ENCODE measurements around the gene CNTROB.

Gene CNTROB

GRCh38 chr17:7961421-7961820 is 29.4 kb downstream of the CNTROB start:
- H3K4me3 ChIP-seq (ENCODE audit: low read length): no peak overlapping the region
- no peaks in the 10 kb centered on the region for H3K4me1 ChIP-seq (ENCODE audit: control insufficient read depth, insufficient read depth, low read length)
- WGBS (ENCODE audit: insufficient coverage, insufficient read length): no CpG with 5 or more reads among the region's 2 CpGs
- no peaks in the 10 kb centered on the region for H3K9me3 ChIP-seq (ENCODE audit: control insufficient read depth, insufficient read depth, low read length)
- no peak for DNase-seq (ENCODE audit: low read depth, low spot score)
- no peaks in the 10 kb centered on the region for H3K36me3 ChIP-seq (ENCODE audit: control insufficient read depth, insufficient read depth, low read length)
- H3K27ac ChIP-seq (ENCODE audit: low read length): no peak overlapping the region
- no peaks in the 10 kb centered on the region for H3K27me3 ChIP-seq (ENCODE audit: control insufficient read depth, insufficient read depth, low read length)

- Histone ChIP-seq H3K9me3 (ENCODE audit: control insufficient read depth, insufficient read depth, low read length) (no peaks in the 10 kb centered on the region), H3K4me1 (ENCODE audit: control insufficient read depth, insufficient read depth, low read length) (no peaks in the 10 kb centered on the region), H3K27me3 (ENCODE audit: control insufficient read depth, insufficient read depth, low read length) (0 out of 2 replicates have a peak, but pooled peaks cover 1% of the 10 kb centered on the region), H3K4me3 (ENCODE audit: low read length) (no peak overlapping the region), H3K27ac (ENCODE audit: low read length) (no peak overlapping the region), H3K36me3 (ENCODE audit: control insufficient read depth, insufficient read depth, low read length) (no peaks in the 10 kb centered on the region)
- WGBS (ENCODE audit: insufficient coverage, insufficient read length): no CpG with 5 or more reads among the region's 2 CpGs
- no peak for DNase-seq (ENCODE audit: low read depth, low spot score)
Measured at GRCh38 chr17:7967751-7968150, 35.7 kb downstream of the CNTROB start.

- DNase-seq (ENCODE audit: low read depth, low spot score): no peak
- Histone ChIP-seq H3K9me3 (ENCODE audit: control insufficient read depth, insufficient read depth, low read length) (no peaks in the 10 kb centered on the region), H3K27ac (ENCODE audit: low read length) (no peak overlapping the region), H3K27me3 (ENCODE audit: control insufficient read depth, insufficient read depth, low read length) (0 out of 2 replicates have a peak, but pooled peaks cover 1% of the 10 kb centered on the region), H3K36me3 (ENCODE audit: control insufficient read depth, insufficient read depth, low read length) (no peaks in the 10 kb centered on the region), H3K4me3 (ENCODE audit: low read length) (no peak overlapping the region), H3K4me1 (ENCODE audit: control insufficient read depth, insufficient read depth, low read length) (no peaks in the 10 kb centered on the region)
- WGBS (ENCODE audit: insufficient coverage, insufficient read length): no CpG with 5 or more reads among the region's 6 CpGs
Measured at GRCh38 chr17:7969433-7969832, 37.4 kb downstream of the CNTROB start.

- peaks cover 2% of the 10 kb centered on the region; the same call in 1 of the 2 replicates for H3K9me3 ChIP-seq (ENCODE audit: control insufficient read depth, insufficient read depth, low read length)
- no peak overlapping the region for H3K27ac ChIP-seq (ENCODE audit: low read length)
- H3K36me3 ChIP-seq (ENCODE audit: control insufficient read depth, insufficient read depth, low read length): no peaks in the 10 kb centered on the region
- no peak overlapping the region for H3K4me3 ChIP-seq (ENCODE audit: low read length)
- no CpG with 5 or more reads among the region's 4 CpGs for WGBS (ENCODE audit: insufficient coverage, insufficient read length)
- H3K27me3 ChIP-seq (ENCODE audit: control insufficient read depth, insufficient read depth, low read length): 0 out of 2 replicates have a peak, but pooled peaks cover 1% of the 10 kb centered on the region
- DNase-seq (ENCODE audit: low read depth, low spot score): no peak
- no peaks in the 10 kb centered on the region for H3K4me1 ChIP-seq (ENCODE audit: control insufficient read depth, insufficient read depth, low read length)
Measured at GRCh38 chr17:7971651-7972050, 39.6 kb downstream of the CNTROB start.

GRCh38 chr17:7972131-7972785 is 40.3 kb downstream of the CNTROB start:
- Histone ChIP-seq H3K27me3 (ENCODE audit: control insufficient read depth, insufficient read depth, low read length) (0 out of 2 replicates have a peak, but pooled peaks cover 1% of the 10 kb centered on the region), H3K27ac (ENCODE audit: low read length) (no peak overlapping the region), H3K4me1 (ENCODE audit: control insufficient read depth, insufficient read depth, low read length) (no peaks in the 10 kb centered on the region), H3K9me3 (ENCODE audit: control insufficient read depth, insufficient read depth, low read length) (peaks cover 2% of the 10 kb centered on the region; the same call in 1 of the 2 replicates), H3K4me3 (ENCODE audit: low read length) (no peak overlapping the region), H3K36me3 (ENCODE audit: control insufficient read depth, insufficient read depth, low read length) (no peaks in the 10 kb centered on the region)
- no peak for DNase-seq (ENCODE audit: low read depth, low spot score)
- WGBS (ENCODE audit: insufficient coverage, insufficient read length): no CpG with 5 or more reads among the region's 8 CpGs

- DNase-seq (ENCODE audit: low read depth, low spot score): no peak
- Histone ChIP-seq H3K27me3 (ENCODE audit: control insufficient read depth, insufficient read depth, low read length) (0 out of 2 replicates have a peak, but pooled peaks cover 1% of the 10 kb centered on the region), H3K4me3 (ENCODE audit: low read length) (no peak overlapping the region), H3K36me3 (ENCODE audit: control insufficient read depth, insufficient read depth, low read length) (no peaks in the 10 kb centered on the region), H3K4me1 (ENCODE audit: control insufficient read depth, insufficient read depth, low read length) (no peaks in the 10 kb centered on the region), H3K27ac (ENCODE audit: low read length) (no peak overlapping the region), H3K9me3 (ENCODE audit: control insufficient read depth, insufficient read depth, low read length) (peaks cover 2% of the 10 kb centered on the region; the same call in 1 of the 2 replicates)
Measured at GRCh38 chr17:7974638-7975131, 42.7 kb downstream of the CNTROB start.

GRCh38 chr17:7977039-7977438 is 45.0 kb downstream of the CNTROB start:
- no peak overlapping the region for H3K27ac ChIP-seq (ENCODE audit: low read length)
- no peak overlapping the region for H3K4me3 ChIP-seq (ENCODE audit: low read length)
- no peaks in the 10 kb centered on the region for H3K27me3 ChIP-seq (ENCODE audit: control insufficient read depth, insufficient read depth, low read length)
- no peaks in the 10 kb centered on the region for H3K36me3 ChIP-seq (ENCODE audit: control insufficient read depth, insufficient read depth, low read length)
- H3K4me1 ChIP-seq (ENCODE audit: control insufficient read depth, insufficient read depth, low read length): no peaks in the 10 kb centered on the region
- DNase-seq (ENCODE audit: low read depth, low spot score): no peak
- no CpG with 5 or more reads among the region's 4 CpGs for WGBS (ENCODE audit: insufficient coverage, insufficient read length)
- peaks cover 2% of the 10 kb centered on the region; the same call in 1 of the 2 replicates for H3K9me3 ChIP-seq (ENCODE audit: control insufficient read depth, insufficient read depth, low read length)

- Histone ChIP-seq H3K9me3 (ENCODE audit: control insufficient read depth, insufficient read depth, low read length) (peaks cover 2% of the 10 kb centered on the region; the same call in 1 of the 2 replicates), H3K36me3 (ENCODE audit: control insufficient read depth, insufficient read depth, low read length) (no peaks in the 10 kb centered on the region), H3K27me3 (ENCODE audit: control insufficient read depth, insufficient read depth, low read length) (no peaks in the 10 kb centered on the region), H3K4me1 (ENCODE audit: control insufficient read depth, insufficient read depth, low read length) (no peaks in the 10 kb centered on the region), H3K27ac (ENCODE audit: low read length) (no peak overlapping the region), H3K4me3 (ENCODE audit: low read length) (no peak overlapping the region)
- no CpG with 5 or more reads among the region's 5 CpGs for WGBS (ENCODE audit: insufficient coverage, insufficient read length)
- no peak for DNase-seq (ENCODE audit: low read depth, low spot score)
Measured at GRCh38 chr17:7977805-7978204, 45.8 kb downstream of the CNTROB start.

- Histone ChIP-seq H3K27me3 (ENCODE audit: control insufficient read depth, insufficient read depth, low read length) (no peaks in the 10 kb centered on the region), H3K9me3 (ENCODE audit: control insufficient read depth, insufficient read depth, low read length) (no peaks in the 10 kb centered on the region), H3K27ac (ENCODE audit: low read length) (no peak overlapping the region), H3K36me3 (ENCODE audit: control insufficient read depth, insufficient read depth, low read length) (no peaks in the 10 kb centered on the region), H3K4me3 (ENCODE audit: low read length) (no peak overlapping the region), H3K4me1 (ENCODE audit: control insufficient read depth, insufficient read depth, low read length) (no peaks in the 10 kb centered on the region)
- WGBS (ENCODE audit: insufficient coverage, insufficient read length): no CpG with 5 or more reads among the region's 7 CpGs
- DNase-seq (ENCODE audit: low read depth, low spot score): no peak
Measured at GRCh38 chr17:7982173-7982572, 50.2 kb downstream of the CNTROB start.

GRCh38 chr17:7982666-7983065 is 50.7 kb downstream of the CNTROB start:
- no peak overlapping the region for H3K4me3 ChIP-seq (ENCODE audit: low read length)
- DNase-seq (ENCODE audit: low read depth, low spot score): no peak
- WGBS (ENCODE audit: insufficient coverage, insufficient read length): no CpG with 5 or more reads among the region's 6 CpGs
- H3K4me1 ChIP-seq (ENCODE audit: control insufficient read depth, insufficient read depth, low read length): no peaks in the 10 kb centered on the region
- no peaks in the 10 kb centered on the region for H3K27me3 ChIP-seq (ENCODE audit: control insufficient read depth, insufficient read depth, low read length)
- H3K36me3 ChIP-seq (ENCODE audit: control insufficient read depth, insufficient read depth, low read length): no peaks in the 10 kb centered on the region
- no peak overlapping the region for H3K27ac ChIP-seq (ENCODE audit: low read length)
- H3K9me3 ChIP-seq (ENCODE audit: control insufficient read depth, insufficient read depth, low read length): no peaks in the 10 kb centered on the region

GRCh38 chr17:7984904-7985303 is 52.9 kb downstream of the CNTROB start:
- no peak overlapping the region for H3K4me3 ChIP-seq (ENCODE audit: low read length)
- H3K4me1 ChIP-seq (ENCODE audit: control insufficient read depth, insufficient read depth, low read length): no peaks in the 10 kb centered on the region
- no peaks in the 10 kb centered on the region for H3K27me3 ChIP-seq (ENCODE audit: control insufficient read depth, insufficient read depth, low read length)
- no peaks in the 10 kb centered on the region for H3K36me3 ChIP-seq (ENCODE audit: control insufficient read depth, insufficient read depth, low read length)
- WGBS (ENCODE audit: insufficient coverage, insufficient read length): no CpG with 5 or more reads among the region's 9 CpGs
- H3K9me3 ChIP-seq (ENCODE audit: control insufficient read depth, insufficient read depth, low read length): no peaks in the 10 kb centered on the region
- no peak overlapping the region for H3K27ac ChIP-seq (ENCODE audit: low read length)
- DNase-seq (ENCODE audit: low read depth, low spot score): no peak
